Fibroblast of skin of right quadriceps (primary cell): ENCODE data around the gene RAET1G.

Source experiments
- DNase-seq: peaks from one replicate; pipeline ENCODE4 v3.0.0-alpha.2; 2013

The RAET1G gene

DNA sequence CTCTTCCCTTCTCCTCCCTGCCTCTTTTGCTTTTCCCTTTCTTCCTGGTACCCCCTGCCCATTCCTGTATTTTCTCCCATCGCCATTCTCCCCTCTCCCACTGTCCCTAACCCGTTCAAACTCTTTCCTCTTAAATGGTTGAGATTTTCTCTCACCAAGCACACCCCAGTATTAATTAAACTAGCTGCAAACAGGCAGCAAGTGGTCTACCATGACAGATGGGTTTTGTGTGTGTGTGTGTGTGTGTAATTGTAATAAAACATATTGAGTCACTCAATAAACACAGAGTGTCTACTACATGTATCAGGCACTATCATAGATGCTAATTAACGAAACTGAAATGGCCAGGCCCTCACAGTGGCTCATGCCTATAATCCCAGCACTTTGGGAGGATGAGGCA, 31.7 kb downstream of the RAET1G start:
- no peak for DNase-seq

DNA sequence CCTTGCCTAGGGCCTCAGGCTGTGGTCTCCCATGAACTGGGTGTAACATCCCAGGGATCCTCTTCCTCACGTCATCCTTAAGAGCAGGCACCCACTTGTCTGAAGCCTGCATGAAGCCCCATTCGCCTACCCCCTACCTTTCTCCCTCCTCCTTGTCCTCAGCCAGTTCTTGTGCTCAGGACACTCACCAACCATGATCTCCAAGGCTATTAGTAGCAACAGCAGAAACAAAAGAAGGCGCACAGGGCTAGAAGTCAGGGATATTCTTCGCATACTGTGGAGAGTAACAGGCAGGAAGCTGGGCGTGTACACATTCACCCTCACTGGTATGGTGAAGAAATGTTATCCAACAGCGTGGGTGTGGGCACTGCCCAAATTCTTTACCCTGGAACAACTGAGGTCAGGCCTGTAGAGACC, 32.3 kb downstream of the RAET1G start:
- no peak for DNase-seq

DNA sequence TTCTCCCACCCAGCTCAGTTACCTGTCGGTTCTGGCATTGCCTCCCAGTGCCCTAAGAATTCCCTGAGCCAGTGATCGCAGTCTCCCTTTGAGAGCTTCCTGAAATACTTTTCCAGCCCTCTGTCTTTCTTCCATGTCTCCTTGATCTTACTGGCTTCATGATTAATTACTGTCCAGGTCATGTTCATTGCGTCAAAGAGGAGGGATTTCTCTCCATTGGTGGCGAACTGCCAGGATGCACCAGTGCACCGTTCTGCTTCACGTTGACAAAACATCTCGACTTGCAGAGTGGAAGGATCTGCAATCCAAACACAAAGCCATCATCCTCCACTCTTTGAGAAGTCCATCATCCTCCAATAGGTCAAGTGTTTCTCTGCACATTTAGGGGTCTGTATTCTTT, 33.6 kb downstream of the RAET1G start:
- DNase-seq = no peak

DNA sequence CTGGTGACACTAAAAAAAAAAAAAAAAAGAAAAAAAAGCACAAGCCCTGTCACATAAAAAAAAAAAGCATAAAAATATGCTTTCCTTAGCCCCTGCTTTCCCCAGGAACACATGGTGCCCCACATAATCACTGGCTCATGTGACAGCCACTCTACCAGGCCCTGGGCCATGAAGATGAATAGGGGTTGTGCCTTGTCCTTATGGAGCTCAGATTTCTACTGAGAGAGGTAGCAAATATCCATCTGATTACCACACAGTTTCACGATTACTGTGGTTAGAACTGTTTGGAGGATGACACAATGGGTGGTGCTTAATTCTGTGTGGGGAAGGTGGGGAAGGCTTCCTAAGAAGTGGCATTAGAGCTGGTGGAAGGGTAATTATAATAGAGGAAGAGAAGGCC, 34.3 kb downstream of the RAET1G start:
- peak; percentile 45 for DNase-seq

DNA sequence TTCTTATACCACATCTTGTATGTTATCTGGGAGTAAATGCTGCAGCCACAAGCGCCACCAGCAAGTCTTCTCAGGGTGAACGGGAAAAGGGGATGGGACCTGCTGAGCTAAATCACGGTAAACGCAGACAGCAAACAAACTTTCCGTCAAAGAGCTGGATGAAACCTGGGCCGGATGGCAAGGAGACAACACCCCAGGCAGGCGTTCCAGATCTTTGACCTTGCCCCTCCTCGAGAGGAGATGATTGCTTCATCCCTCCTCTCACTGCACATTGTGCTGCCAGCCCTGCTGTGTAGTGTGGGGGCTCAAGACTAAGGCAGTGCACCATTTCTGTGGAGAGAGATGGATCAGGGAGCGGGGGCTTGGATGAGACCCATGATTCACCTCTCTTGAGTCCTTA, 34.8 kb downstream of the RAET1G start:
- no peak for DNase-seq

DNA sequence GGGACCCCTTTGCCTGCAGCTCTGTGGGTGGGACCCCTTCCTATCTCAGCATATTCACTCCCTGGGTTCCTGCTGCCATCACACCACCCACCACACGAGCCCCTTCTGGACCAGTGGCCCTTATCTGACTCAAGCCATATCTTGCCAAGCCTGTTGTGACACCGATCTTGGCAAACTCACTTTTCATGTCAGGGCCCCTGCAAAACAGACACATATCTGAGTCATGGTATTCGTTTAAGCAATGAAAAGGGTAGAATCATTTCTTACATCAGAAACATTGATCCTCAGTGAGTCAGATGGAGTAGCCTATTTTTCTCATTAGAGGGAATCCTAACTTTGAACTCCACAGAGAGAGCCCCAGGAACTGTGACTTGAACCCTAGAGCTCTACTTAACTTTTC, 35.6 kb downstream of the RAET1G start:
- peak; percentile 71 for DNase-seq

DNA sequence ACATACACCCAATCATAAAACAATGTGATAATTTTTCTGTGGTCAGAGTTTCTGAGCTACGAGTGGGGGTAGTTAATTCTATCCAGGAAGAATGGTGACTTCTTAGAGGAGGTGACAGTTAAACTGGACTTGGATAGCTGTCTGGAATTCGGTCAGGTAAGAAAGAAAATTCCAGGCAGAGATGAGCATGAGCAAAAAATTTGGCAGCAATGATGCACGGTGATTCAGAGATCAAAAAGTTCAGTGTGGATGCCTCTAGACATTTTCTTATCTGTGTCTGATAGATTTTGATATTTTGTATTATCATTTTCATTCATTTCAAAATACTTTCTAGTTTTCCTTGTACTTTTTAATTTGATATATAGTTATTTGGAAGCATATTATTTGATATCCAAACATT, 37.0 kb downstream of the RAET1G start:
- no peak for DNase-seq

DNA sequence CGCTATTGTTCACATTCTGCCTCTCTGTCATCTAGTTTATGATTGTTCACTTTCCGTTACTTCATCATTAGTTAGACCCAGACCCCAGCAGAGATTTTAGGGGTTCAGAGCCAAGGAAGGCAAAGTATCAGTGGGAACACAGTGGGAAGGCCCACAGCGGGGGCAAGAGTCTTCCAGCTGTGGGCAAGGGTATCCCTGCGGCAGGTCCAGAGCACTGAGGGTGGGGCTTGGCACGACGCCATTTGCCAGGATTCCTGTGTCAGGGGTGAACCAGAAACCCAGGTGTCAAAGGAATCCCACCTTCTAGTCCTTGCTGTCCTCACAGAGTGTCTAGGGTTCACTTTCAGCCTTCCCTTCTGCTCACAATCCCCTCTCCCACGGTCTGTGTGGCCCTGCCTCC, 38.3 kb downstream of the RAET1G start:
- no peak for DNase-seq

DNA sequence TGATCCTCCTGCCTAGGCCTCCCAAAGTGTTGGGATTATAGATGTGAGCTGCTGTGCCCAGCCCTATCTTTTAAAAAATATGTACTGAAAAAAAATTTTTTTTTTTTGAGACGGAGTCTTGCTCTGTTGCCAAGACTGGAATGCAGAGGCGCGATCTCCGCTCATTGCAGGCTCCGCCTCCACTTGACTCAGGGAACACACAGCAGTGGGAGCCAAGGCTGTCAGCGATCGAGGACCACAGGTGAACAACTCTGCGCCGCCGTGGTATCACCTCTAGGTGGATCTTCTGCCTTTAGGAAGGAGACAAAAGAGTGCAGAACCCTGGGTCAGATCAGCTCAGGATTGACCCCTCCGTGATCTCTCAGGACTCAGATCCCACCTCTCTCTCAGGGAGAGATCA, 38.7 kb downstream of the RAET1G start:
- DNase-seq = peak; percentile 33

DNA sequence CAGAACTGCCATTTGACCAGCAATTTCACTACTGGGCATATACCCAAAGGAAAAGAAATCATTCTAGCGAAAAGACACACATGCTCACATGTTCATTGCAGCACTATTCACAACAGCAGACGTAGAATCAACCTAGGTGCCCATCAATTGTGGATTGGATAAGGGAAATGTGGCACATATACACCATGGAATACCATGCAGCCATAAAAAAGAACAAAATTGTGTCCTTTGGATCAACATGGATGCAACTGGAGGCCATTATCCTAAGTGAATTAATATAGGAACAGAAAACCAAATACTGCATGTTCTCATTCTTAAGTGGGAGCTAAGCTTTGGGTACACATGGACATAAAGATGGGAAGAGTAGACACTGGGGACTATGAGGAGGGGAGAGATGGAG, 41.1 kb downstream of the RAET1G start:
- no peak for DNase-seq

DNA sequence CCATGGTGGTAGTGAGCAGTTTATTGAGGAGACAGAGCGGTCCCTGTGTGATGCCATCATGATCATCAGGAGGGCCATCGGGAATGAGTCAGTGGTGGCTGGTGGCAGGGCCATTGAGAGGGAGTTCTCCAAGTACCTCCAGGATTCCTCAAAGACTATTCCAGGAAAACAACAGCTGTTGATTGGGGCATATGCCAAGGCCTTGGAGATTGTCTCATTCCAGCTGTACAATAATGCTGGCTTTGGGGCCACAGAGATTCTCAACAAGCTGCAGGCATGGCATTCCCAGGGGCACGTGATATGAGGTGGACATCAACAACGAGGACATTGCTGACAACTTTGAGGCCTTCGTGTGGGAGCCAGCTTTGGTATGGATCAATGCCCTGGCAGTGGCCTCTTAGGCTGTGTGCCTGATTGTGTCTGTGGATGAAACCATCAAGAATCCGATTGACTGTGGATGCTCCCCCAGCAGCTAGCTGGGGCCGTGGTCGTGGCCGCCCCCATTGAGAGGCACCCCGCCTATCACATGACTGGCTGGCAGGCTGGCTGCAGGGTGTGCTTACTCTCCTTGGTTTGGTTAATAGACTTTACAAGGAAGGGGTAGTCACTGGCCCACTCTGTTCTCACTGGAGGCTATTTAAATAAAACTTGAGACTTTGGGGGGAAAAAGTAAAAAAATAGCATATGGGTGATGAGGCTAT, 41.7 kb downstream of the RAET1G start:
- DNase-seq = no peak

DNA sequence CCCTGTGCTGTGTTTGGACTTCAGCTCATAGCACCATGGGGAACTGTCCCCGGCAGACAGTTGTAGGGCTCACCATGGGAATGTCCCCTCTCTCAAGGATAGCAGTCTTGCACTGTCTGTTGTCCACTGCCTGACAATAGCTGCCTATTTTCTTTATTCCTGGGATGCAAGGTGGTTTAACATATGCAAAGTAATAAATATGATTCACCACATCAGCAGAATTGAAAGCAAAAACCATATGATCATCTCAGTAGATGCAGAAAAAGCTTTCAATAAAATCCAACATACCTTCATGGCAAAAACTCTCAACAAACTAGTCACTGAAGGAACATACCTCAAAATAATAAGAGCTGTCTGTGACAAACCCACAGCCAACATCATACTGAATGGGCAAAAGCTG, 45.3 kb downstream of the RAET1G start:
- DNase-seq = no peak

DNA sequence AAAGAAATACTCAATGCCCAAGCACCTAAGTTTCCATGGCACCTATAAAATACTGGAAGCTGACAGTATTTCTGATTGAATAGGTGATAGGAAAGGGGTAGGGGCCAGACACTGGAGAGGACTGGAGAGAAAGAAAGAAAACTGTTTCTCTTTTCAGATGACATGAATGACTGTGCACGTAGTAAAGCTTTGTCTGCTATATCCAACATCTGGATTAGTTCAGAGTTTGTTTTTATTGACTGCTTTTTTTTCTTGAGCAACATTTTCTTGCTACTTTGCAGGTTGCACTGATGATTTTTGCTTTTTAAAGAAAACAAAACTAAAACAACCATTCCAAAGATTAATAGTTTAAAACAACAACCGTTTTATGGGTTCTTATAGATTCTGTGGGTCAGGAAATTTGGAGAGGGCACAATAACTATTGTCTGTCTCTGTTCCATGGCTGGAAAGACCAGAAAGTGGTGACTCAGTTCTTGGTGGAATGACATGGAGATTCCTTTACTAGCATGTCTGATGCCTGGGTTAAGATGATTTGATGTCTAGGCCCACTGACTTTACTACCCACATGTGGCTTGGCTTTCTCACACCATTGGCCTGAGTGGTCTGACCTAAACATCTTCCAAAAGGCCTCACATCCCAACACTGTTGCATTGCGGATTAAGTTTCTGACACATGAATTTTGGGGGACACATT, 46.5 kb downstream of the RAET1G start:
- DNase-seq = no peak

DNA sequence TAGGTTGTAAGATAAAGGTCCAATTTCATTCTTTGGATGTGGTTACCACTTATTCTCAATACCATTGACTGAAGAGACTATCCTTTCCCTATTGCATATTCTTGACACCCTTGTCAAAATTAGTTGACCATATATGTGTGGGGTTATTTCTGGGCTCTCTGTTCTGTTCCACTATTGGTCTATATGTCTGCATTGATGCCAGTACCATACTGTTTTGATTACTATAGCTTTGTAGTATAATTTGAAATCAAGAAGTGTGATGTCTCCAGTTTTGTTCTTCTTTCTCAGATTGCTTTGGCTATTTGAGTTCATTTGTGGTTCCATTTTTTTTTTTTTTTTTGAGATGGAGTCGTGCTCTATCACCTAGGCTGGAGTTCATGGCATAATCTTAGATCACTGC, 50.7 kb downstream of the RAET1G start:
- no peak for DNase-seq

DNA sequence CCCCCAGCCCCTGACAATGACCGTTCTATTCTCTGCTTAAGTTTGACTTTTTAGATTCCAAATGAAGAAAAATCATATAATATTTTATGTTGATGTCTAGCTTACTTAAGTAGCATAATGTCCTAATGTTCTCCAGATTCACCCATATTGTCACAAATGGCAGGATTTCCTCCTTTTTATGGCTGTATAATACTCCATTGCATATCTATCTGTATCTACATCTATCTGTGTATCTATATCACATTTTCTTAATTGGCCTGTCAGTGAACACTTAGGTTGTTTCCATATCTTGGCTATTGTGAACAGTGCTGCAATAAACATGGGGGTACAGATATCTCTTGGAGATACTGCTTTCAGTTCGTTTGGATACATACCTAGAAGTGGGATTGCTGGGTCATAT, 51.7 kb downstream of the RAET1G start:
- DNase-seq = no peak

DNA sequence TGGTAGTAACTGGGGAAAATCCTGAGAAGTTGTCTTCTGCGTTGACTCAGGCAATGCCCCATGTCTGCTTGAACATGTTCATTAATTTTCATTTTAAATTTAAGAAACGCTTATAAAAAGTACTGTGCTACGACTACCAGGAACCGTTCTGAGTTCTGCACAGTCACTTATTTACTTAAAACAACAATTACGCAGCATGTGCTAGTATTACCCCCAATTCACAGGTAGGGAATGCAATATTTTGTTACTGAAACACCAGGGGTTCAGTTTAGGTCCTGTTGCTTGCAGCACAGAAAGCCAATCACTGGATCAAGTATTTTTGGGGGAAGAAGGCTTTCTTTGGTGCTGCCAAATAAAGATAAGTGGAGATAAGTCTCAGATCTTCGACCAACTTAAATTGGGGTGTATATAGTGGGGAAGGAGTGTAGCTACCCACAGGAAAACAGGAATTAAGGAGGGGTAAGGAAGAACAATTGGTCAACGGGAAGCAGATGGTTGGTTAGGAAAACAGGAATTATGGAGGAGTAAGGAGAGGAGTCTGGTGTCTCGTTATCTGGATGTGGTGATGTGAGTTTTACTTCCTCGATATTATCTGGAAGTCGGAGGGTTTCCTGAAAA, 53.5 kb downstream of the RAET1G start:
- DNase-seq = no peak

DNA sequence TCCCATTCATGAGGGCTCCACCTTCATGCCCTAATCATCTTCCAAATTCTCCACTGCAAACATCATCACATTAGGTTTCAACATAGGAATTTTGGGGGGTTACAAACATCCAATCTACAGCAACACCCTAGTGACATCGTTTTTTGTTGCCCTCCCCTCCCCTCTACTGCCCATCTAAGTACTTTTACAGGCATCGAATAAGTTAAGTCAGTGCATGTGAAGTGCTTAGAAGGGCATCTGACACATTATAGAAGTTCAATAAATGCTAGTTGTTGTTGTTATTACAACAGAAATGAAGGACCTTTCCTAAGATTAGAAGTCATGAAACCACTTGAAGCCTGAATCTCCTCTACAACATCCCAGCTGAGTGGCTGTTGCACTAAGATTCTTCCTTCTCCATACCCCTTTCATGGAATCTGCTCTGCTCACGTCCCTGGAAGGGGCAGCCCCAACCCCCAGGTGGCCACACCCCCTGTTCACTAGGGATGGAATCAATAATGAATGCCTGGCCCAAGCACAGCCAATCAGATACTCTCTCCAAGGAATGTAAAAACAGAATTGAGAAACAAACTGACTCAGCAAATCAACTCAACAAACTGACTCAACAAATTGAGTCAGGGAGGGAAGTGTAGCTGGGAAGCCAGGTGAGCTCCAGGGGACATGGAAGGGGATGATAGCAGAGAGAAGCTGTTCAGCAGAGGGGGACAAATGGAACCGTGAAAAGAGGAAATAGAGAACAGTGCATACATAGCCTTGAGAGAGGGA, 54.9 kb downstream of the RAET1G start:
- DNase-seq = peak; percentile 51
